K562 (cell line): ENCODE measurements around the gene ACTN4. TPM values are rescaled to one million over a fixed set of nuclear protein-coding genes. Genes with fewer than 3 reads are reported as not detected.

Experiments used
- ATF1 ChIP-seq, 2 experiments: fragments of 450-650 bp in 1 of 2; IDR thresholded peaks; 2 replicates each; pipeline ENCODE4 v1.6.1; 2016; ENCODE audit warnings: missing compliant biosample characterization in 1 of 2, missing genetic modification characterization in 1 of 2
- CREB1 ChIP-seq, 2 experiments: sonication (generic) in 1 of 2; formaldehyde crosslinking in 1 of 2; IDR thresholded peaks; 2 replicates each; pipeline versions ENCODE4 v1.6.1 to v1.8.0; 2012 to 2022; ENCODE audit warnings: inconsistent platforms in 1 of 2, mild to moderate bottlenecking in 1 of 2, missing genetic modification reagents in 1 of 2, moderate library complexity in 1 of 2
- FOXO4 ChIP-seq: fragments of 450-650 bp; formaldehyde crosslinking; IDR thresholded peaks from 2 replicates; pipeline ENCODE4 v1.4.0; 2020; ENCODE audit warnings: mild to moderate bottlenecking, moderate library complexity
- GABPA ChIP-seq: fragments of 200-800 bp; sonication (Bioruptor generic); conservative IDR thresholded peaks from 2 replicates; pipeline ENCODE4 v1.6.1; 2016; ENCODE audit warnings: low read depth, missing genetic modification characterization, missing compliant biosample characterization
- GTF2B ChIP-seq: IDR thresholded peaks from 2 replicates; pipeline ENCODE4 v1.6.1; 2011; ENCODE audit not compliant: insufficient read length; ENCODE audit errors: extremely low read depth
- HDGF ChIP-seq: fragments of 450-650 bp; IDR thresholded peaks from 2 replicates; pipeline ENCODE4 v1.6.1; 2016
- KDM5B ChIP-seq: fragments of 200-600 bp; sonication (generic); IDR thresholded peaks from 2 replicates; pipeline ENCODE4 v1.6.1; 2012; ENCODE audit warnings: low read depth, mild to moderate bottlenecking, moderate library complexity, low read length, control low read depth, inconsistent platforms; ENCODE audit not compliant: insufficient replicate concordance
- KLF6 ChIP-seq: fragments of 250-450 bp; sonication (Bioruptor Pico); IDR thresholded peaks from 2 replicates; pipeline ENCODE4 v1.4.0; 2020; ENCODE audit warnings: mild to moderate bottlenecking, moderate library complexity, borderline replicate concordance
- MYC ChIP-seq, 2 experiments: fragments of 250-450 bp in 1 of 2; sonication (Bioruptor Pico) in 1 of 2; IDR thresholded peaks; 2 replicates each; pipeline versions ENCODE4 v1.5.1 to v1.6.1; 2012 to 2021; ENCODE audit warnings: low read depth in 2 of 2, borderline replicate concordance in 1 of 2, improper control_type of control experiment in 1 of 2, low read length in 1 of 2, mild to moderate bottlenecking in 1 of 2, moderate library complexity in 1 of 2
- NONO ChIP-seq, 2 experiments: fragments of 200-400 bp in 1 of 2; fragments of 450-650 bp in 1 of 2; formaldehyde crosslinking in 1 of 2; IDR thresholded peaks; 2 replicates each; pipeline ENCODE4 v1.6.1; 2017; ENCODE audit warnings: low read depth in 2 of 2, mild to moderate bottlenecking in 2 of 2, moderate library complexity in 2 of 2, low read length in 1 of 2
- RB1 ChIP-seq: fragments of 450-650 bp; IDR thresholded peaks from 2 replicates; pipeline ENCODE4 v1.6.1; 2017; ENCODE audit warnings: low read depth, mild to moderate bottlenecking
- SMAD3 ChIP-seq: fragments of 450-650 bp; formaldehyde crosslinking; conservative IDR thresholded peaks from 2 replicates; pipeline ENCODE4 v1.4.0; 2020; ENCODE audit warnings: mild to moderate bottlenecking
- SRF ChIP-seq, 2 experiments: fragments of 250-450, 450-650 bp in 1 of 2; sonication (Bioruptor Pico) in 1 of 2; sonication (generic) in 1 of 2; formaldehyde crosslinking; IDR thresholded peaks; 2 replicates each; pipeline versions ENCODE4 v1.5.0 to v1.5.1; 2020 to 2022; ENCODE audit warnings: mild to moderate bottlenecking in 1 of 2, missing genetic modification reagents in 1 of 2
- TOE1 ChIP-seq, 2 experiments: fragments of 450-650 bp in 1 of 2; sonication (generic) in 1 of 2; formaldehyde crosslinking in 1 of 2; IDR thresholded peaks; 2 replicates each; pipeline versions ENCODE4 v1.7.1 to v1.8.0; 2016 to 2022; ENCODE audit warnings: borderline replicate concordance in 2 of 2, mild to moderate bottlenecking in 2 of 2, antibody characterized with exemption in 1 of 2, inconsistent platforms in 1 of 2, low read depth in 1 of 2, missing genetic modification reagents in 1 of 2, moderate library complexity in 1 of 2
- polyA plus RNA-seq, 8 experiments: library from polyadenylated mRNA; depleted of rRNA in 4 of 8; stranded (reverse) in 5 of 8; unstranded in 3 of 8; fragments of >200 nt; fragmentation: Nextera tagmentation in 2 of 8; fragmentation: Illumina TruSeq in 1 of 8; extraction: Ambion mirVana in 2 of 8; extraction: Trizol in 1 of 8; gene quantifications; 2 replicates each; pipeline versions ENCODE4 v1.2.1 to v1.2.3, GENCODE V29; 2011 to 2014; ENCODE audit warnings: inconsistent platforms in 1 of 8, missing spikeins in 1 of 8
- total RNA-seq, 7 experiments: library from RNA; depleted of rRNA in 6 of 7; stranded (reverse); fragments of >200 nt in 6 of 7; fragmentation: Illumina TruSeq in 2 of 7; extraction: Trizol in 2 of 7; gene quantifications; 2 replicates each; pipeline versions ENCODE4 v1.2.1 to v1.2.3, GENCODE V29; 2011 to 2021; ENCODE audit warnings: low replicate concordance in 1 of 7
- TF ChIP-seq, protein P1 (sequence below), 2 experiments: fragments of 200-800 bp in 1 of 2; sonication (Bioruptor generic) in 1 of 2; sonication (generic) in 1 of 2; formaldehyde crosslinking in 1 of 2; IDR thresholded peaks in 1 of 2; conservative IDR thresholded peaks in 1 of 2; 2 replicates each; pipeline versions ENCODE4 v1.5.0 to v1.6.1; 2016 to 2020; ENCODE audit warnings: missing compliant biosample characterization in 1 of 2, missing genetic modification characterization in 1 of 2, missing genetic modification reagents in 1 of 2
- TF ChIP-seq, protein P2 (sequence below): fragments of 450-650 bp; formaldehyde crosslinking; IDR thresholded peaks from 2 replicates; pipeline ENCODE4 v1.4.0; 2020; ENCODE audit warnings: mild to moderate bottlenecking, moderate library complexity
- TF ChIP-seq, protein P3 (sequence below): sonication (generic); formaldehyde crosslinking; IDR thresholded peaks from 2 replicates; pipeline ENCODE4 v1.8.0; 2022; ENCODE audit warnings: mild to moderate bottlenecking, low read depth, missing genetic modification reagents

ACTN4 gene
- total and polyA plus RNA-seq, 9 of the 15 experiments (the other 6 are each of a cell fraction or from before 2014, with no cell fraction given) = 3.1 to 385 (median 125) TPM

GRCh38 chr19:38674388-38675171 lies 27.1 kb downstream of the ACTN4 start (continued):
- TF ChIP-seq FOXO4 (CRISPR knock-in tag) (no peak), RB1 (0 out of 2 replicates have a peak, but pooled peaks have one; percentile 10), MYC (IDR thresholded peaks at IDR 0.05; ENCODE audit: low read depth, low read length) (peak; percentile 82), MYC (CRISPR knock-in tag; IDR thresholded peaks at IDR 0.05; ENCODE audit: borderline replicate concordance, low read depth) (no peak), NONO (IDR thresholded peaks at IDR 0.05; ENCODE audit: low read depth in 2 of 2, low read length in 1 of 2) (no peak), KLF6 (CRISPR knock-in tag) (no peak), SRF (CRISPR knock-in tag; IDR thresholded peaks at IDR 0.05) (peak; percentile 76 to 98; a peak in 3 of 4 replicates), SMAD3 (CRISPR knock-in tag) (no peak), ATF1 (CRISPR knock-in tag; IDR thresholded peaks at IDR 0.05) (no peak), ATF1 (tag; IDR thresholded peaks at IDR 0.05) (peak; percentile 78), HDGF (no peak), KDM5B (peak; percentile 13), GTF2B (no peak), TOE1 (IDR thresholded peaks at IDR 0.05; ENCODE audit: borderline replicate concordance) (peak; percentile 80; the same call in 1 of the 2 replicates), TOE1 (CRISPR knock-in tag; IDR thresholded peaks at IDR 0.05; ENCODE audit: borderline replicate concordance, low read depth) (no peak), CREB1 (IDR thresholded peaks at IDR 0.05) (no peak), CREB1 (CRISPR knock-in tag; IDR thresholded peaks at IDR 0.05) (peak; percentile 63), GABPA (tag) (no peak)
- TF ChIP-seq, protein P1, sequence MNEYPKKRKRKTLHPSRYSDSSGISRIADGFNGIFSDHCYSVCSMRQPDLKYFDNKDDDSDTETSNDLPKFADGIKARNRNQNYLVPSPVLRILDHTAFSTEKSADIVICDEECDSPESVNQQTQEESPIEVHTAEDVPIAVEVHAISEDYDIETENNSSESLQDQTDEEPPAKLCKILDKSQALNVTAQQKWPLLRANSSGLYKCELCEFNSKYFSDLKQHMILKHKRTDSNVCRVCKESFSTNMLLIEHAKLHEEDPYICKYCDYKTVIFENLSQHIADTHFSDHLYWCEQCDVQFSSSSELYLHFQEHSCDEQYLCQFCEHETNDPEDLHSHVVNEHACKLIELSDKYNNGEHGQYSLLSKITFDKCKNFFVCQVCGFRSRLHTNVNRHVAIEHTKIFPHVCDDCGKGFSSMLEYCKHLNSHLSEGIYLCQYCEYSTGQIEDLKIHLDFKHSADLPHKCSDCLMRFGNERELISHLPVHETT (CRISPR knock-in tag; conservative IDR thresholded peaks at IDR 0.05 in 1 of 2, IDR thresholded peaks at IDR 0.05 in 1 of 2) = no peak
- TF ChIP-seq, protein P2, sequence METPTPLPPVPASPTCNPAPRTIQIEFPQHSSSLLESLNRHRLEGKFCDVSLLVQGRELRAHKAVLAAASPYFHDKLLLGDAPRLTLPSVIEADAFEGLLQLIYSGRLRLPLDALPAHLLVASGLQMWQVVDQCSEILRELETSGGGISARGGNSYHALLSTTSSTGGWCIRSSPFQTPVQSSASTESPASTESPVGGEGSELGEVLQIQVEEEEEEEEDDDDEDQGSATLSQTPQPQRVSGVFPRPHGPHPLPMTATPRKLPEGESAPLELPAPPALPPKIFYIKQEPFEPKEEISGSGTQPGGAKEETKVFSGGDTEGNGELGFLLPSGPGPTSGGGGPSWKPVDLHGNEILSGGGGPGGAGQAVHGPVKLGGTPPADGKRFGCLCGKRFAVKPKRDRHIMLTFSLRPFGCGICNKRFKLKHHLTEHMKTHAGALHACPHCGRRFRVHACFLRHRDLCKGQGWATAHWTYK (CRISPR knock-in tag) = no peak
- TF ChIP-seq, protein P3, sequence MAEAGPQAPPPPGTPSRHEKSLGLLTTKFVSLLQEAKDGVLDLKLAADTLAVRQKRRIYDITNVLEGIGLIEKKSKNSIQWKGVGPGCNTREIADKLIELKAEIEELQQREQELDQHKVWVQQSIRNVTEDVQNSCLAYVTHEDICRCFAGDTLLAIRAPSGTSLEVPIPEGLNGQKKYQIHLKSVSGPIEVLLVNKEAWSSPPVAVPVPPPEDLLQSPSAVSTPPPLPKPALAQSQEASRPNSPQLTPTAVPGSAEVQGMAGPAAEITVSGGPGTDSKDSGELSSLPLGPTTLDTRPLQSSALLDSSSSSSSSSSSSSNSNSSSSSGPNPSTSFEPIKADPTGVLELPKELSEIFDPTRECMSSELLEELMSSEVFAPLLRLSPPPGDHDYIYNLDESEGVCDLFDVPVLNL (CRISPR knock-in tag) = no peak
